NB4 (cell line): ENCODE results near the gene UNC119B.

Experiments used
- DNase-seq: peaks from one replicate; pipeline ENCODE4 v3.0.0; 2010; ENCODE audit warnings: low read depth
- H3K4me3 ChIP-seq: one replicate; pipeline ENCODE4 v1.5.1; 2011; ENCODE audit warnings: mild to moderate bottlenecking, low read depth, low read length, moderate library complexity
- MYC ChIP-seq: IDR thresholded peaks from 2 replicates; pipeline ENCODE4 v1.6.1; 2011; ENCODE audit warnings: low read depth, low read length
- POLR2A ChIP-seq: IDR thresholded peaks from 2 replicates; pipeline ENCODE4 v1.6.1; 2011; ENCODE audit warnings: mild to moderate bottlenecking; ENCODE audit not compliant: insufficient read length; ENCODE audit errors: extremely low read depth
- TF ChIP-seq, protein P1 (sequence below): IDR thresholded peaks from 2 replicates; pipeline ENCODE4 v1.6.1; 2011; ENCODE audit warnings: low read depth, low read length
- TF ChIP-seq, protein P2 (sequence below): IDR thresholded peaks from one replicate; pipeline ENCODE4 v1.5.1; 2012; ENCODE audit warnings: low read depth, low read length

The UNC119B gene

DNA sequence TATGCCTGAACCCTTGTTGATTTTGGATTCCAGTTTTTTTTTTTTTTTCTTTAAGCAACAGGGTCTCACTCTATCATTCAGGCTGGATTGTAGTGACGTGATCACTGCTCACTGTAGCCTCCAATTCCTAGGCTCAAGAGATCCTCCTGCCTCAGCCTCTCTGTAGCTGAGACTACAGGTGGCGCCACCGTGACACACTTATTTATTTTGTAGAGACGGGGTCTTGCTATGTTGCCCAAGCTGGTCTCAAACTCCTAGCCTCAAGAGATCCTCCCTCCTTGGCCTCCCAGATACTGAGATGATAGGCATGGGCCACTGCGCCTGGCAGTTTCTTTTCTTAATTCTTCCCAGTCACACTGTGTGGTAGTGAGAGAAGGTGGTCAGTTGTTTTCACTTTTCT, 40.5 kb downstream of the UNC119B start:
- no peak for DNase-seq
- no peak overlapping the region for H3K4me3 ChIP-seq
- TF ChIP-seq, protein P1, sequence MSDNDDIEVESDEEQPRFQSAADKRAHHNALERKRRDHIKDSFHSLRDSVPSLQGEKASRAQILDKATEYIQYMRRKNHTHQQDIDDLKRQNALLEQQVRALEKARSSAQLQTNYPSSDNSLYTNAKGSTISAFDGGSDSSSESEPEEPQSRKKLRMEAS: no peak
- TF ChIP-seq, protein P2, sequence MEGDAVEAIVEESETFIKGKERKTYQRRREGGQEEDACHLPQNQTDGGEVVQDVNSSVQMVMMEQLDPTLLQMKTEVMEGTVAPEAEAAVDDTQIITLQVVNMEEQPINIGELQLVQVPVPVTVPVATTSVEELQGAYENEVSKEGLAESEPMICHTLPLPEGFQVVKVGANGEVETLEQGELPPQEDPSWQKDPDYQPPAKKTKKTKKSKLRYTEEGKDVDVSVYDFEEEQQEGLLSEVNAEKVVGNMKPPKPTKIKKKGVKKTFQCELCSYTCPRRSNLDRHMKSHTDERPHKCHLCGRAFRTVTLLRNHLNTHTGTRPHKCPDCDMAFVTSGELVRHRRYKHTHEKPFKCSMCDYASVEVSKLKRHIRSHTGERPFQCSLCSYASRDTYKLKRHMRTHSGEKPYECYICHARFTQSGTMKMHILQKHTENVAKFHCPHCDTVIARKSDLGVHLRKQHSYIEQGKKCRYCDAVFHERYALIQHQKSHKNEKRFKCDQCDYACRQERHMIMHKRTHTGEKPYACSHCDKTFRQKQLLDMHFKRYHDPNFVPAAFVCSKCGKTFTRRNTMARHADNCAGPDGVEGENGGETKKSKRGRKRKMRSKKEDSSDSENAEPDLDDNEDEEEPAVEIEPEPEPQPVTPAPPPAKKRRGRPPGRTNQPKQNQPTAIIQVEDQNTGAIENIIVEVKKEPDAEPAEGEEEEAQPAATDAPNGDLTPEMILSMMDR: peak; percentile 9

DNA sequence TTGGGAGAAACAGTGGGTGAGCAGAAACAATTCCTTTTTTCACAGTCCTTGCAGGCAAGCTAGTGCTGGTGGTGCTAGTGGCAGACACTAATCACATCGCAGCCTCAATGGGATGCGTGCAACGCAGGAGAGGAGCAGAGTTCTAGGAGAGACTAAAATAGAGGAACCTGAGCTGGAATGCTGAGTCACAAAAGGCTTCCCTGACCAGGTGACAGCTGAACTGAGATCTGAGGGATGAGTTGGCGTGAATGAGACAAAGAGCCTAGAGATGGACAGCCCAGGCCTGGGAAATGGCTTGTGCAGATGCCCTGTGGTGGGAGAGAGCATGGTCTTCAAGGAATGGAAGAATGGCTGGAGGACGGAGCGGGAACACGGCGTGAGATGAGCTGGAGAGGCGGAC, 41.1 kb downstream of the UNC119B start:
- no peak for DNase-seq
- TF ChIP-seq POLR2A (no peak), MYC (no peak)
- TF ChIP-seq, protein P2: no peak
- TF ChIP-seq, protein P1: no peak
- no peak overlapping the region for H3K4me3 ChIP-seq

DNA sequence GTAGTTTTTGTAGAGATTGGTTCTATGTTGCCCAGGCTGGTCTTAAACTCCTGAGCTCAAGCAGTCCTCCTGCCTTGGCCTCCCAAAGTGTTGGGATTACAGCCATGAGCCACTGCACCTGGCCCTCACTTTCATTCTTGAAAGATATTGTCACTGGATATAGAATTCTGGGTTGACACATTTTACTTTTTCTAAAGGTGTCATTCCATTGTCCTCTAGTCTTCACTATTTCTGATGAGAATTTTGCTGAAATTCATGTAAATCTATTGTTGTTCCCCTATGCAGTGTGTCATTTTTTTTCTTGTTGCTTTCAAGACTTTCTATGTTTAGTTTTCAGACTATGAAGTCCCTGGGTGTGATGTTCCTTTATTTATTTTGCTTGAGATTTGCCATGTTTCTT, 44.5 kb downstream of the UNC119B start:
- no peak overlapping the region for H3K4me3 ChIP-seq
- no peak for DNase-seq
- TF ChIP-seq MYC (no peak), POLR2A (no peak)
- TF ChIP-seq, protein P2: no peak
- TF ChIP-seq, protein P1: no peak

DNA sequence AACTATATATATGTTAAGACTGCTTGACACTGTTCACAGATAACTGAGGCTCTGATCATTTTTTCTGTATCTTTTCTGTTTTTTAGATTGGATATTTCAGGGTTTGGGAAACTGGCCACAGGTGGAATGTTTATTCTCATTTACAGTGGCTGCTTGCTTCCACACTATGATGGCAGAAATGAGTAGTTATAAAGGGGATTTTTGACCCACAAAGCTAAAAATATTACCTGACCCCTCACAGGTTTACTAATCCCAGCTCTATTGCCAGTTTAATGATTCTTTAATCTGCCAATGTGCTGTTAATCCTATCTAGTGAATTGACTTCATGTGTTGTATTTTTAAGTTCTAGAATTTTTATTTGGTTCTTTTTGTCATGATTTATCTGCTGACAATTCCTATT, 45.0 kb downstream of the UNC119B start:
- no peak for DNase-seq
- TF ChIP-seq POLR2A: no peak
- TF ChIP-seq, protein P2: no peak
- TF ChIP-seq, protein P1: no peak
- TF ChIP-seq MYC: no peak
- no peak overlapping the region for H3K4me3 ChIP-seq

DNA sequence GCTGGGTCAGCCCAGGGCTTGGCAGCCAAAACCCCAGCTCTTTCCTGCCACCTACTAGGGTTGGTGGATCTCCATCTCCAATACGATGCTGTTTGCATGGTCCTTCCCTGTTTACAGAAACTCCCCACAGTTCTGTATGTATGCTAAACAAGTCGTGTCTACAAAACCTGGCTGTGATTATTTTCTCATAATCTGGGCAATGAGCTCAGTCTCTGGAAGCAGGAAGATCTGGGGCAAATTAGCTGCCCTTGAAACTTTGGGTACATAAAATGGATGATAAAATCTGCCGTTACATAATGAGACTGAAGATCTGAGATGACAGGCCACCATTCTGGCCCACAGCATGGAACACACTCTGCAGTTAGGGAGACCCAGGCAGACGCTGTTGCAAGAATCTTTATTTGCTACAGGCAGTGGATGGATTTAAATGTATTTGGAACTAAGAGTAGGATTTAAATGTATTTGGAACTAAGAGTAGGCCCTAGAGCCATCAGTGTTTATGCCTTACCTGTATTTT, 47.0 kb downstream of the UNC119B start:
- DNase-seq: no peak
- H3K4me3 ChIP-seq: no peak overlapping the region
- TF ChIP-seq, protein P1: no peak

DNA sequence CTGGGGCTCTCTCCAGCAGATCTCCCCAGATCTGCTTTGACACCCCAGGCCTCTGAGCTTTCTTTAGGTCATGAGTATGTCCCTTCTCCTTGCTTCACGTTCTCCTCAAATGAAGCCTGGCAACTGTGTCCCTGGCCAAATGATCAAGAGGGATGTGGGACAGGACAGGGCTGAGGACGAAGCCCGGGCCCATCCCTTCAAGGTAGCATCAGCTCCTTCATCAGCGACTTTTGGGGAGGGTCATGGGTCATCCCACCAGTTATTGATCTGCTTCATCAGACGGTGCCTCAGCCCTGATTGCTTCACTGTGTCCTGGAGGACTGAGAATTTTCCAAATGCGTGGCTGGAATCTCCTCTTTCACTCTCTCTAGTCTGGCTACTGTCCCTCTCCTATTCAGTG, 47.7 kb downstream of the UNC119B start:
- H3K4me3 ChIP-seq: no peak overlapping the region
- DNase-seq: no peak
- TF ChIP-seq POLR2A: no peak
- TF ChIP-seq, protein P2: no peak
- TF ChIP-seq MYC: no peak
- TF ChIP-seq, protein P1: no peak
